DMS53 (cell line): ENCODE data around the gene ULK4.
"Not testable (repeated sequence)": the region's sequence is repeated elsewhere in the genome, so short reads cannot be mapped to it uniquely, and the experiment has no call there.

Source experiments
- DNase-seq: peaks from one replicate; lab custom pipeline; 2025; lab: John Stamatoyannopoulos, UW

ULK4 gene

DNA sequence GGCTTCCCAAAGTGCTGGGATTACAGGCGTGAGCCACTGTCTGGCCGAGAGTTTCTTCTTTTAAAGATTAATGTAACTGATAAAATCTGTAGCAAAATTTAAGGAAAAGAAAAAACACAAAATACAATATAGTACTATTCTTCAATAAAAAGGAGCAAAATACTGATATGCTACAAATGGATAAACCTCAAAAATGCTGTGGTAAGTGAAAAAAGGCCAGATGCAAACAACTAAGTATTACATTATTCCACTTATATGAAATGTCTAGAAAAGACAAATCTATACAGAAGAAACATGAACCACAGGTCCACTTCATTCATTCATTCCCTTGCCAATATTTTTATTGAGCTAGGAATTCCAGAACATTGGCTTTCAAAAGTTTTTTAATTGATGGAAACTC is 463.1 kb downstream of the ULK4 start:
- no peak for DNase-seq

DNA sequence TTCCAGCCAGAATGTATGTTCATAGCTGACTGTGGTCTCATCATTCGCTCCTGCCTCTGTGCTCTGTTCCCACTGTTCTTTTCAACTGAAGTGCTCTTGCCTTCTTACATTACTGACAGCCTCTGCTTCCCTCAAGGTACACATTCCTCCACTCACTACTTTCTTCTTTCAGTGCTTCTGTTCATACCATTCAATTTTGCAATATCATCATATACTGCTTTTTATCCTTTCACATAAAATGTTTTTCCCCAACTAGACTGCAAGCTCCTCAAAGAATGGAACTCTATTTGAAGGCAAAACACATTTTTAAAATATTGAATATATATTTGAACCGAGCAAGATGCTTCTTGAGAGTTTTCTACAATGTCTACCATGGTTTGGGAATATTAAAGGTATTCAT is 471.5 kb downstream of the ULK4 start:
- no peak for DNase-seq

GRCh38 chr3:41489231-41489630 is 472.7 kb downstream of the ULK4 start:
- no peak for DNase-seq

- no peak for DNase-seq
Observed at GRCh38 chr3:41488501-41488900, 473.4 kb downstream of the ULK4 start.

GRCh38 chr3:41485484-41485883 is 476.4 kb downstream of the ULK4 start:
- no peak for DNase-seq

DNA sequence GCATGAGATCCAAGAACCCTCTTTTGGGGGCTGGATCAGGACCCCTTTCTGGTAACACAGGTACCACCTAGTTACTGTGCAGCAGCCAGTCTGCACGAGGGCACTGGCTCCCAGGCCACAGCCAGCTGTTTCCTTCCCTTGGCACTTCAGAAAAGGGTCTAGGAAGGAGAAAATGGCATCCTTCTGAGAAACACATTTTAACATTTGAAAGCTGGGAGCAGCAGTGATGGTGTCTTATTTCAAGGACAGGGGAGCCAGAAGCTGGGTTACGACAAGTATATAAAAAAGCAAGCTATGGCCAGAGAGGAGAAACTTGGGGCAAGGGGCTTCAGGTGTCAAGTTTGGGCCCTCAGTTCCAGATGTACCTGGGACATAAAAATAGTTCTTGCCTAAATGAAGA is 479.8 kb downstream of the ULK4 start:
- DNase-seq, result no peak

DNA sequence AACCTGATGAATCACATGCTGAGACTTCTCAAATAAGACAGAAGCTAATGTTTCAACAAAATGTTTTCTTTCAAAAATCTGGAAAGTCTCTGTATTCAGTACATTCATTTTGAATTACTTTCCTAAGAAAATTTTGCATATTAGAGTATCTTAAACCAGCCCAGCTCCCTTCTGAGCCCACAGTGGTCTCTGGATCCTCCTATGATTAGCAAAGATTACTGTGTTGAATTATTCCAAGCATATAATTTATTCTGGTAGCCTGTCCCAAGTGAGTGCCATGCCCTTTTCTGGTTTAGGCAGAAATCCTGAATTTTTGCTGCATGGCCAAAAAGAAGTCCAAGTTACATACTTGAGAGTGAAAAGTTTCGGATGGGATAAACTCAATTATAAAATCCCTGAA is 483.6 kb downstream of the ULK4 start:
- DNase-seq, result no peak

- peak; percentile 4 for DNase-seq
Observed at GRCh38 chr3:41477399-41478014, 484.4 kb downstream of the ULK4 start.

- no peak for DNase-seq
Observed at GRCh38 chr3:41469083-41469482, 492.8 kb downstream of the ULK4 start.

DNA sequence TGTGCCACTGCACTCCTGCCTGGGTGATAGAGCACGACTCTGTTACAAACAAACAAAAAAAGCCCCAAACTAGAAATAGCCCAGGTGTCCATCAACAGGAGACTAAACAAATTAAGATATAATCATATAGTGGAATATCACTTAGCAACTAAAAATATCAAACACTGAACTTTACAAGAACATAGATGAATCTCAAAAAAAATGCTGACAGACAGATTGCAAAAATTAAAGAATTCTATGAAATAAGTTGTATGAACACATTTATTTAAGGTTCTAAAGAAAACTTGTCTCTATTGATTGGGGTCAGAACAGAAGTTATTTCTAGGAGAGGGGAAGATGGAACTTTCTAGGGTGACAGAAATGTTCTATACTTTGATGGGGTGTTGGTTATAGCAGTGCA is 494.4 kb downstream of the ULK4 start:
- no peak for DNase-seq

DNA sequence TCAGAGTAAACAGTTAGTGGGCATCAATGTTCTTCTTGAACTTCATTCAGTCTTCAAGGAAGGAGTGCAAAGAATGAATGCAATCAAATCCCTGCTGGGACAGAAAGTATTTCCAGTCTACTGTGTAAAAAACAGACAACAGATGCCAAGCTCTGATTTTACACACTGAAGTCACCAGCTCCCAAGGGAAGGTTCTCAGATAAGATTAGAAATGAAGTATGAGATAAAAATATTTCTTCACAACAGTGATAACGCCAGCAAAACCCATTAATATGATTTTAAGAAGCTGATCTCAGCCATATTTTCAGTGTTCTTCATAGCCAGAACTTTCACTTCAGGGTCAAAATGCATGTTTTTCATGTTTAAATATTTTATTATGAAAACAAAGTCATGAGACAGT is 497.0 kb downstream of the ULK4 start:
- no peak for DNase-seq

DNA sequence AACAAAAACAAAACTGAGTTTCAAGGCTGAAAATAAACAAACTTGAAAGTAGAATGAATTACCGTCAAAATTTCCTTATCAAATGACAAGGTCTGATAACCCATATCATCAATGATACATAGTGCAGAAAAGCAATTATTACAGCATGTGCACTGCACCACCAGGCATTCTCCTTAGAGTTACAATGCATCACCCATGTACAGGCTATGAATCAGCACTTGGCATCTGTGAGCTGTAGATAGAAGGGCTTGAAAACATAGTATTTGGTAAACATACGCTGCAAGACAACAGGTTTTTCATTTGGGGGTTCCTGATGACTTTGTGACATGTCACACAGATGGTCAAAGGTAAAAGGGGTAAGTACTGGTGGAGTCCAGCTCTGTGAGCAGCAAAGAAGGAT is 497.5 kb downstream of the ULK4 start:
- DNase-seq, result no peak

- DNase-seq, result no peak
Observed at GRCh38 chr3:41462103-41462691, 499.7 kb downstream of the ULK4 start.

DNA sequence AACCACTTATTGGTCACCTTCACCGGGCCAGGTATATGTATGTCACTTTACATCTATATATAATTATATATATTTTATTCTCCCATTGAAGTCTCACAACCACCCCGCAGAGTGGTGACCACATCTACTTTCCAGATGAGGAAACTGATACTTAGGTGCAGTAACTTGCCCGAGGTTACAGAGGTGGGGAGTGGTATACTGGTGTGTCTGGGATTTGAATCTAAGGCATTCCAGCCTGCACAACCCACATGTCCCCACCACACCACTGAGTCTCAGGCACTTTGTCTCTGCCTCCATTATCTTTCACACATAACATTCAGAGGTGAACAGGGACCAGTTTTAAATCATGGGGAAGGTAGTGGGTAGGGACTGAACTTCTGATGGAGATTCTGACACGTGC is 501.2 kb downstream of the ULK4 start:
- DNase-seq, result no peak

- DNase-seq, result no peak
Observed at GRCh38 chr3:41457176-41457575, 504.7 kb downstream of the ULK4 start.

- DNase-seq, result no peak
Observed at GRCh38 chr3:41456162-41456561, 505.7 kb downstream of the ULK4 start.

GRCh38 chr3:41453618-41454017 is 508.3 kb downstream of the ULK4 start:
- DNase-seq, result not testable (repeated sequence)

DNA sequence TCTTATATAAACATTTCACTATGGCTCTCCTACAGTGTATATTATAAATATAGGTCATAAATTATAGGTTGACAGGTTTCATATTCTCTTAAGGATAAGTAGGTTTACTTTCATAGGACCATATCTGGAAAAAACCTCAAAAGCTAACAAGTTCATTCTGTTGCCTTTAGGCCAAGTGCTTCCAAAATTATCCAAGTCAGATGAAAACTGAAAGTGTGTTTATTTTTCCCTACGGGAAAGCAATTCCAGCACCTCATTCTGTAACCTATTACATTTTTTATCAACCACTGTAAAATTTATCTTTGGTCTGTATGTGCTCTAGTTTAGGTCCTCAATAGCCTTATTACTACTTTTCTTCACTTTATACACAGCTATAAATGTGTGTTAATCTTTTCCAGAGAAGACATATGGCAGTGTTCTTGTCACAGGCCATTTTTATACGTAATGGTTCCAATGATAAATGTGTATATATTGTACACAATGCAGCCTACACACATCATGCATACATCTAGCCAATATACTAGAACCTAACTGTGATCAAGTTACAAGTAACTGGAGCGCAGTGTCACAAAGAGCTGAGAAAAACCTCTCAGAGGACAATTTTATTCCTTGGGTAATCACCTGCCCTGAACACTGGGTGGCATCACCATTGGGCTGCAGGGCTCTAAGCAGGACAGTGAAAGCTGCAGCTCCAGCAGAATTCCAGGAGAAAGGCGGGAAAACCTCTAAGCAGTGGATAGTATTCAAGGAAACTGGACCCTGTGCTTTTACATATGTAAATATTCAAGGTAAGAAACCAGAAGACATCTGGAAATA is 511.3 kb downstream of the ULK4 start:
- no peak for DNase-seq

DNA sequence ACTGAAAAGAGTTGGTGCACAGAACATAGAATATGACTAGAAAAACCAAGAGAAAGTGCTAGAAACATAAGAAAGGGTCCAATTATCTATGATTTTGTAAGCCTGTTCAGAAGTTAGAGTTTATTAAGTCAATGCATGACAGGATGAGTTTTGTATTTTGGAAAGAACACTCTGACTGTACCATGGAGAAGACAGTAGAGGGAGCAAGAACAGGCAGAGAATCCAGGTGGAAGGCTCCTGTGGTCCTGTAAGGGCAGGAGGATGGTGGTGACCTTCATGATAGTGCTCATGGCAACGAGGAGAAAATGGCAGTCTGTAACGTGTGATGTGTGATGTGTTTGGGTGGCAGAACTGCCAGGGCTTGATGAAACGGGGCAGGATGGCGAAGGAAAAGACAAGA is 513.5 kb downstream of the ULK4 start:
- DNase-seq, result peak; percentile 2

DNA sequence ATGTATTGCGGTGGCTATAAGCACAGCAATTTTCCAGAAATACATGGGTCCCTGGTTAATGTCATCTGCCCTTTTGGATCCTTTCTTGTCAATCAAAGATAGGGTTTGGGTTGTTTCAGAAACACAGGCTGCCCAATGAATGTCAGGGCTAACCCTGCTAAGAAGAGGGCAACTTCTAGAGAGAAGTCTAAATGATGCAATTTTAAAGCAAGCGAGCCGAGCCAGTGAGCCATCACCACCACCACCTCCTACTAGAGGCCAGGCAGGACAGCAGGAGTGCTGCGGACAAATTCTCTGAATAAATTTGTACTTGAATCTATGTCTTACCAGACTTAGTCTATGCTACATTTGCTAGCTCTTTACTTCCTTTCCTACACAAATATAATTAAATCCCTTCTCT is 514.2 kb downstream of the ULK4 start:
- no peak for DNase-seq

DNA sequence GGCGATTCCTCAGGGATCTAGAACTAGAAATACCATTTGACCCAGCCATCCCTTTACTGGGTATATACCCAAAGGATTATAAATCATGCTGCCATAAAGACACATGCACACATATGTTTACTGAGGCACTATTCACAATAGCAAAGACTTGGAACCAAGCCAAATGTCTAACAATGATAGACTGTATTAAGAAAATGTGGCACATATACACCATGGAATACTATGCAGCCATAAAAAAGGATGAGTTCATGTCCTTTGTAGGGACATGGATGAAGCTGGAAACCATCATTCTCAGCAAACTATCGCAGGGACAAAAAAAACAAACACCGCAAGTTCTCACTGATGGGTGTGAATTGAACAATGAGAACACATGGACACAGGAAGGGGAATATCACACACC is 515.6 kb downstream of the ULK4 start:
- not testable (repeated sequence) for DNase-seq

- no peak for DNase-seq
Observed at GRCh38 chr3:41441568-41441967, 520.3 kb downstream of the ULK4 start.

- DNase-seq, result no peak
Observed at GRCh38 chr3:41441139-41441538, 520.8 kb downstream of the ULK4 start.
